PC-9 (cell line): ENCODE results near the gene PCP2. TPM values are rescaled to one million over a fixed set of nuclear protein-coding genes. Genes with fewer than 3 reads are reported as not detected.

Source experiments
- BruUV-seq: library from RNA; stranded (reverse); fragments of 400-500 nt; replicated peaks from 2 replicates; lab custom pipeline; 2021; lab: Mats Ljungman, UMichigan
- CTCF ChIA-PET: fragments of 300-600 bp; sonication (Branson Sonifier 250); formaldehyde crosslinking; loops from one replicate; lab custom pipeline; 2022; ENCODE audit warnings: antibody characterized with exemption; lab: Charles Lee
- POLR2A ChIA-PET: fragments of 300-600 bp; sonication (Branson Sonifier 250); formaldehyde crosslinking; loops from one replicate; lab custom pipeline; 2022; ENCODE audit warnings: antibody characterized with exemption; ENCODE audit not compliant: unreplicated experiment; lab: Charles Lee
- DNase-seq, 2 experiments: peaks; one replicate each; pipeline versions ENCODE4 v3.0.0 to v3.0.0-alpha.2; 2015 to 2022; ENCODE audit warnings: mixed read lengths in 1 of 2
- H2AFZ ChIP-seq: fragments of 200-600 bp; sonication (generic); 2 replicates; pipeline ENCODE4 v1.8.1; 2017; ENCODE audit warnings: antibody characterized with exemption
- H3F3A ChIP-seq: fragments of 200-600 bp; sonication (generic); 2 replicates; pipeline ENCODE4 v1.8.1; 2017; ENCODE audit warnings: antibody characterized with exemption, mild to moderate bottlenecking, low read depth; ENCODE audit not compliant: insufficient read depth
- H3K27ac ChIP-seq: fragments of 200-600 bp; sonication (generic); 2 replicates; pipeline ENCODE4 v1.6.1; 2016; ENCODE audit warnings: mixed run types
- H3K27me3 ChIP-seq: fragments of 200-600 bp; sonication (generic); 2 replicates; pipeline ENCODE4 v1.6.1; 2016; ENCODE audit warnings: low read depth, mixed run types; ENCODE audit not compliant: insufficient read depth
- H3K36me3 ChIP-seq: fragments of 200-600 bp; sonication (generic); 2 replicates; pipeline ENCODE4 v1.6.1; 2016; ENCODE audit warnings: low read depth, mixed run types
- H3K4me1 ChIP-seq: fragments of 200-600 bp; sonication (generic); replicated peaks from 2 replicates; pipeline ENCODE4 v1.6.1; 2016; ENCODE audit warnings: mixed run types; ENCODE audit not compliant: insufficient read depth
- H3K4me2 ChIP-seq: fragments of 200-600 bp; sonication (generic); 2 replicates; pipeline ENCODE4 v1.6.1; 2017; ENCODE audit warnings: mixed run types
- H3K4me3 ChIP-seq: fragments of 200-600 bp; sonication (generic); 2 replicates; pipeline ENCODE4 v1.6.1; 2016; ENCODE audit warnings: mixed run types
- H3K79me2 ChIP-seq: fragments of 200-600 bp; sonication (generic); 2 replicates; pipeline ENCODE4 v1.6.1; 2017; ENCODE audit warnings: low read depth, mixed run types
- H3K9me2 ChIP-seq: fragments of 200-600 bp; sonication (generic); 2 replicates; pipeline ENCODE4 v1.8.1; 2017; ENCODE audit warnings: mild to moderate bottlenecking; ENCODE audit not compliant: insufficient read depth
- H3K9me3 ChIP-seq: fragments of 200-600 bp; sonication (generic); 2 replicates; pipeline ENCODE4 v1.8.1; 2016; ENCODE audit warnings: low read depth; ENCODE audit not compliant: insufficient read depth
- H4K20me1 ChIP-seq: fragments of 200-600 bp; sonication (generic); 2 replicates; pipeline ENCODE4 v1.8.1; 2017; ENCODE audit not compliant: insufficient read depth
- EZH2 ChIP-seq: fragments of 200-600 bp; sonication (generic); IDR thresholded peaks from 2 replicates; pipeline ENCODE4 v1.8.0; 2017; ENCODE audit warnings: antibody characterized with exemption, low read depth
- intact Hi-C: fragments of 100-400 bp; cut with micrococcal nuclease; formaldehyde crosslinking; loops from one replicate; pipeline ENCODE4 v1.10.0; 2022; ENCODE audit not compliant: unreplicated experiment
- total RNA-seq: library from RNA; stranded (reverse); gene quantifications from 2 replicates; pipeline ENCODE4 v1.2.3, GENCODE V29; 2021
- TF ChIP-seq, protein P1 (sequence below): fragments of 200-600 bp; sonication (generic); conservative IDR thresholded peaks from 2 replicates; pipeline ENCODE4 v1.6.1; 2017; ENCODE audit warnings: mixed run types, antibody characterized with exemption, mild to moderate bottlenecking, moderate library complexity

Gene PCP2
- total RNA-seq, 1 experiment from 2014 or later: 0.92 TPM

DNA sequence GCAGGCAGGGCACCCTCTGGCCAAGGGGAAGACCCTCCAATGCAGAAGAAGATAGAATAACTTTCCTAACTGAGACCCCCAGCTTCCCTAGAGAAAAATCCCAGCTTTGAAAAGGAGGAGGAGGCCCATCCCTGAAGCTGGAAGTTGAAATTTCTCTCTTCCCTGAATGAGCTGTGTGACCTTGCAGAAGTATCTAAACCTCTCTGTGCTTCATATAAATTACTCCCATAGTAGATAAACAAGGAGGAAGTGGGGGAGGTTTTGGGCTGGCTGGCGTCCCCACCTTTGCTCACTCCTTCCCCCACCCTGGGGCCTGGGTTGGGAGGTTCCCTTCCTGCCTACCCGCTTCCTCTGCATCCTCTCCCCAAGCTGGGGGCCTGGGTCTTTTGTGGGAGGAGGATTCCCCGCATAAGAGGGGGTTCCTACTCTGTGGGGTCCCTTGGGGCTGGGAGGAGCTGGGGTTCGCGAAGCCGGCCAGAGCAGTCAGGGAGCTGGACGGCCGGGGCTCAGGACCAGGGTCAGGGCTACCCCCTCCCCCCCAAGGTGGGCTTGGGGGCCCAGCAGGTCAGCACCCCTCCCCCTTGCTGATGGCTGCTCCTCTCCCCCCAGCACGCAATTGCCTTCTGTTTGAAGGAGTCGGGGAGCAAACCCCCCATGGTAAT is 26.2 kb downstream of the PCP2 start:
- H3K79me2 ChIP-seq: 0 out of 2 replicates have a peak, but pooled peaks cover under 1% of the 10 kb centered on the region
- H4K20me1 ChIP-seq: peaks cover 21% of the 10 kb centered on the region; the same call in 1 of the 2 replicates
- ChIA-PET CTCF (no interaction called here), POLR2A (no interaction called here)
- H3K4me1 ChIP-seq: no peaks in the 10 kb centered on the region
- no peak for DNase-seq
- no peak overlapping the region for H2AFZ ChIP-seq
- H3K9me3 ChIP-seq: no peaks in the 10 kb centered on the region
- H3F3A ChIP-seq: peaks cover 30% of the 10 kb centered on the region; the same call in 1 of the 2 replicates
- H3K36me3 ChIP-seq: no peaks in the 10 kb centered on the region; the same call in 1 of the 2 replicates
- H3K27me3 ChIP-seq: no peaks in the 10 kb centered on the region
- no TSS peak for BruUV-seq
- H3K4me3 ChIP-seq: no peak overlapping the region
- no peaks in the 10 kb centered on the region for H3K9me2 ChIP-seq
- no peak overlapping the region for H3K27ac ChIP-seq
- intact Hi-C loops: no loop called here
- H3K4me2 ChIP-seq: no peak overlapping the region
- TF ChIP-seq, protein P1, sequence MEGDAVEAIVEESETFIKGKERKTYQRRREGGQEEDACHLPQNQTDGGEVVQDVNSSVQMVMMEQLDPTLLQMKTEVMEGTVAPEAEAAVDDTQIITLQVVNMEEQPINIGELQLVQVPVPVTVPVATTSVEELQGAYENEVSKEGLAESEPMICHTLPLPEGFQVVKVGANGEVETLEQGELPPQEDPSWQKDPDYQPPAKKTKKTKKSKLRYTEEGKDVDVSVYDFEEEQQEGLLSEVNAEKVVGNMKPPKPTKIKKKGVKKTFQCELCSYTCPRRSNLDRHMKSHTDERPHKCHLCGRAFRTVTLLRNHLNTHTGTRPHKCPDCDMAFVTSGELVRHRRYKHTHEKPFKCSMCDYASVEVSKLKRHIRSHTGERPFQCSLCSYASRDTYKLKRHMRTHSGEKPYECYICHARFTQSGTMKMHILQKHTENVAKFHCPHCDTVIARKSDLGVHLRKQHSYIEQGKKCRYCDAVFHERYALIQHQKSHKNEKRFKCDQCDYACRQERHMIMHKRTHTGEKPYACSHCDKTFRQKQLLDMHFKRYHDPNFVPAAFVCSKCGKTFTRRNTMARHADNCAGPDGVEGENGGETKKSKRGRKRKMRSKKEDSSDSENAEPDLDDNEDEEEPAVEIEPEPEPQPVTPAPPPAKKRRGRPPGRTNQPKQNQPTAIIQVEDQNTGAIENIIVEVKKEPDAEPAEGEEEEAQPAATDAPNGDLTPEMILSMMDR: no peak
- TF ChIP-seq EZH2: no peak

DNA sequence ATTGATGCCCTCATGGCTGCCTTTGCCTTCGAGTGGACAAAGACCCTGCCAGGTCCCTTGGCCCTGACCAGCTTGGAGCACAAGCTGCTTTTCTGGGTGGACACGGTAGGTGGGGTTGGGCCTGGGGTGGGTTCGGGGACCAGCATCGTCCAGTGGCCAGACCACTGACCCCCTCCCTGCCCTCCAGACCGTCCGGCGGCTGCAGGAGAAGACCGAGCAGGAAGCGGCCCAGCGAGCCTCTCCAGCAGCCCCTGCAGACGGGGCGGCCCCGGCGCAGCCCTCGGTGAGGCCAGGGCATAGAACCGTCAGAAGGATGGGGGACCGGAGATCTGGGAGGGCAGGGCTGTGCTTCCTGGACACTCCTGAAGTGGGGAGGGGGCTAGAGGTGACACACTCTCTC is 27.2 kb downstream of the PCP2 start:
- TF ChIP-seq, protein P1: no peak
- no peak for TF ChIP-seq EZH2
- Histone ChIP-seq H3K27me3 (no peaks in the 10 kb centered on the region), H3K4me1 (no peaks in the 10 kb centered on the region), H3F3A (peaks cover 31% of the 10 kb centered on the region; the same call in 1 of the 2 replicates), H2AFZ (no peak overlapping the region), H3K4me2 (no peak overlapping the region), H3K79me2 (peaks cover 8% of the 10 kb centered on the region; the same call in 1 of the 2 replicates), H4K20me1 (peaks cover 21% of the 10 kb centered on the region; the same call in 1 of the 2 replicates), H3K27ac (no peak overlapping the region), H3K9me2 (no peaks in the 10 kb centered on the region), H3K36me3 (no peaks in the 10 kb centered on the region; the same call in 1 of the 2 replicates), H3K9me3 (no peaks in the 10 kb centered on the region), H3K4me3 (no peak overlapping the region)
- ChIA-PET CTCF (interaction anchor here (0.6 to 1.3 kb wide), 2 partner anchors 38 to 317 kb away, joined by 5 to 12 read pairs; no protein-coding TSS in a partner anchor), POLR2A (no interaction called here)
- BruUV-seq: no TSS peak
- intact Hi-C loops: no loop called here
- DNase-seq: no peak

DNA sequence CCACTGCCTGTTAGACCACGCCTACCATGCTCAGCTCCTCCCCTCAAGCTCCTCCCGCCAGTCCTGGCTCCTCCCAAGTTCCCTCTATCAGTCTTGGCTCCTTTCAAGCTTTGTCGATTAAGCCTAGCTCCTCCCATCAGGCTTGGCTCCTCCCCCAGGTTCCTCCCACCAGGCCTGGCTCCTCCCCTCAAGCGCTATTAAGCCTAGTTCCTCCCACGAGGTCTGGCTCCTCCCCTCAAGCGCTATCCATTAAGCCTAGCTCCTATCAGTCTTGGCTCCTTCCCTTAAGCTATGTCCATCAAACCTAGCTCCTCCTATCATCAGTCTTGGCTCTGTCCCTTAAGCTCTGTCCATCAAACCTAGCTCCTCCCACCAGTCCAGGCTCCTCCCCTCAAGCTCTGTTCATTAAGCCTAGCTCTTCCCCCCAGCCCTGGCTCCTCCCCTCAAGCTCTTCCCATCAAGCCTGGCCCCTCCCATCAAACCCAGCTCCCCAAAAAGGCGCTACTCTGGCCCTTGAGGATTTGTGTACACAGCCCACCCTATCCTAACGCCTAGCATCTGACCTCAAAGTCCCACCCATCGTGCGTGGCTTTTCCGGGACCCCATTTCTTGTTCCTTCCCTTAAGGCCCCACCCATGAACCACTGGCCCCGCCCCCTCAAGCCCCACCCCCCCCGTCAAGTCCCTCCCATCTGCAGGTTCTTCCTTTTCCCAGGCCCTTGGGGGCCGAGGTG is 27.9 kb downstream of the PCP2 start:
- Histone ChIP-seq H3K36me3 (no peaks in the 10 kb centered on the region; the same call in 1 of the 2 replicates), H4K20me1 (peaks cover 21% of the 10 kb centered on the region; the same call in 1 of the 2 replicates), H3K4me3 (no peak overlapping the region), H3K27ac (no peak overlapping the region), H3K4me2 (no peak overlapping the region), H3K9me3 (no peaks in the 10 kb centered on the region), H3K79me2 (peaks cover 13% of the 10 kb centered on the region; the same call in 1 of the 2 replicates), H2AFZ (no peak overlapping the region), H3F3A (peaks cover 33% of the 10 kb centered on the region; the same call in 1 of the 2 replicates), H3K9me2 (no peaks in the 10 kb centered on the region), H3K4me1 (no peaks in the 10 kb centered on the region), H3K27me3 (no peaks in the 10 kb centered on the region)
- intact Hi-C loops: no loop called here
- CTCF ChIA-PET: interaction anchor here (0.6 to 1.3 kb wide), 2 partner anchors 37 to 317 kb away, joined by 5 to 12 read pairs; no protein-coding TSS in a partner anchor
- DNase-seq: peak; percentile 17 to 79
- no TSS peak for BruUV-seq
- no peak for TF ChIP-seq EZH2
- TF ChIP-seq, protein P1: no peak
- POLR2A ChIA-PET: no interaction called here
